HEK293T (cell line): ENCODE data around the gene TADA1.

Source experiments
- CTCF ChIA-PET: fragments of 350-600 bp; formaldehyde crosslinking; extraction: SDS; loops from one replicate; lab custom pipeline; 2021; ENCODE audit warnings: antibody characterized with exemption, inconsistent platforms; lab: Yijun Ruan, JAX
- POLR2A ChIA-PET: fragments of 350-600 bp; formaldehyde crosslinking; extraction: SDS; loops from one replicate; lab custom pipeline; 2020; ENCODE audit warnings: antibody characterized with exemption, inconsistent platforms; lab: Yijun Ruan, JAX
- DNase-seq: peaks from one replicate; pipeline ENCODE4 v3.0.0; 2012; ENCODE audit warnings: mixed read lengths; ENCODE audit errors: extremely low spot score
- ARNT ChIP-seq: fragments of 450-650 bp; IDR thresholded peaks from 2 replicates; pipeline ENCODE4 v1.6.1; 2017; ENCODE audit warnings: mild to moderate bottlenecking
- BHLHE40 ChIP-seq: fragments of 450-650 bp; IDR thresholded peaks from 2 replicates; pipeline ENCODE4 v1.6.1; 2016; ENCODE audit warnings: mild to moderate bottlenecking, moderate library complexity, borderline replicate concordance
- CTBP1 ChIP-seq: fragments of 450-650 bp; IDR thresholded peaks from 2 replicates; pipeline ENCODE4 v1.6.1; 2016; ENCODE audit warnings: borderline replicate concordance
- ELF4 ChIP-seq: fragments of 450-650 bp; IDR thresholded peaks from 2 replicates; pipeline ENCODE4 v1.6.1; 2017; ENCODE audit warnings: antibody characterized with exemption
- FOXA1 ChIP-seq: fragments of 450-650 bp; IDR thresholded peaks from 2 replicates; pipeline ENCODE4 v1.6.1; 2016; ENCODE audit warnings: mild to moderate bottlenecking
- FOXK2 ChIP-seq: fragments of 450-650 bp; IDR thresholded peaks from 2 replicates; pipeline ENCODE4 v1.6.1; 2016; ENCODE audit warnings: mild to moderate bottlenecking
- FOXM1 ChIP-seq: fragments of 450-650 bp; IDR thresholded peaks from 2 replicates; pipeline ENCODE4 v1.6.1; 2017; ENCODE audit warnings: mild to moderate bottlenecking, borderline replicate concordance
- HDGF ChIP-seq: fragments of 450-650 bp; IDR thresholded peaks from 2 replicates; pipeline ENCODE4 v1.6.1; 2017; ENCODE audit warnings: antibody characterized with exemption, borderline replicate concordance
- L3MBTL2 ChIP-seq: fragments of 450-650 bp; conservative IDR thresholded peaks from 2 replicates; pipeline ENCODE4 v1.6.1; 2016; ENCODE audit warnings: mild to moderate bottlenecking
- LEF1 ChIP-seq: fragments of 450-650 bp; IDR thresholded peaks from 2 replicates; pipeline ENCODE4 v1.6.1; 2017; ENCODE audit warnings: mild to moderate bottlenecking, borderline replicate concordance
- NFRKB ChIP-seq: fragments of 450-650 bp; IDR thresholded peaks from 2 replicates; pipeline ENCODE4 v1.6.1; 2016; ENCODE audit warnings: mild to moderate bottlenecking, moderate library complexity
- SP1 ChIP-seq: fragments of 450-650 bp; IDR thresholded peaks from 2 replicates; pipeline ENCODE4 v1.6.1; 2017
- SUZ12 ChIP-seq: fragments of 450-650 bp; IDR thresholded peaks from 2 replicates; pipeline ENCODE4 v1.6.1; 2016; ENCODE audit warnings: mild to moderate bottlenecking
- TARDBP ChIP-seq: fragments of 450-650 bp; IDR thresholded peaks from 2 replicates; pipeline ENCODE4 v1.6.1; 2016
- ZNF384 ChIP-seq: fragments of 450-650 bp; IDR thresholded peaks from 2 replicates; pipeline ENCODE4 v1.6.1; 2016
- TF ChIP-seq, protein P1 (sequence below): fragments of 450-650 bp; IDR thresholded peaks from 2 replicates; pipeline ENCODE4 v1.6.1; 2016

Gene TADA1

DNA sequence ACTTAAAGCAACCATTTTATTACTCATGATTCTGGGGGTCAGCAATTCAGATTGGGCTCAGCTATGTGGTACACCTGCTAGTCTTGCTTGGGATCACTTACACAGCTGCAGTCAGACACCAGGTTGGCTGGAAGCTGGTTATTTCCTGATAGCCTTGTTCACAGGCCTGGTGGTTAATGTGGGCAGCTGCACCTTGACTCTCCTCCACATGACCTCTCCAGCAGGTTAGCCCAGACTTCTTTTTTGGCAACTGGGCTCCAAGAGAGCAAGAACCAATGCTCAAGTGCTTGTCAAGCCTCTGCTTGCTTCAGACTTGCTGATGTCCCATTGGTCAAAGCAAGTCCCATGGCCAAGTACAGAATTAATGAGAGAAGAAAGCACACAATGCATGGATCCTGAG, 48.6 kb downstream of the TADA1 start:
- CTCF ChIA-PET = no interaction called here
- POLR2A ChIA-PET = interaction anchor here (2.7 kb wide), 1 partner anchor 12 kb away, joined by 11 read pairs; the partner anchor contains the start of gene POGK

DNA sequence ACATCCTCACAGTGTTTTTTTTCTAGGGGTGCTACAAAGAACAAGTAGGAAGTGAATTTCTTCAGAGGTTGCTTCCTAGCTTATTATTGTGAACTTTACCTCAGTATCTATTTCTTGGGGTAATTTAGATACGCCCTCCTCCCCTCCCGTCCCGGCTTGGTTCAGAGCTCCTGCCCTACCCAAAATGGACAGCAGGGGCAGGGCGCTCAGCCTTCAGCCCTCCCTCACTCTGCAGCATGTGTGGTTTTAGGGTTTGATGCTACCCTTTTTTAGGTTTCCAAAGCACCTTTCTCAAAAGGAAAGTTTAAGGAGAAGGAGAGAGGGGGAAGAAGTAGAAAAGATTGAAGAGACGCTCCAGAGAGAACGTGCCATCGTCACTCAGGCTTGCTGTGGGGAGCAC, 53.7 kb downstream of the TADA1 start:
- ChIA-PET CTCF (no interaction called here), POLR2A (no interaction called here)
- peak; percentile 49 for DNase-seq
- TF ChIP-seq SUZ12 (no peak), L3MBTL2 (no peak), BHLHE40 (no peak), ELF4 (no peak), FOXM1 (no peak)

More for the DNA sequence above, 48.6 kb downstream of the TADA1 start:
- TF ChIP-seq ZNF384 (no peak), L3MBTL2 (no peak), FOXM1 (no peak), FOXK2 (no peak), FOXA1 (no peak), ARNT (no peak), CTBP1 (no peak), NFRKB (no peak), SP1 (no peak), LEF1 (no peak), ELF4 (no peak), TARDBP (no peak), BHLHE40 (no peak), SUZ12 (no peak)
- DNase-seq = no peak

DNA sequence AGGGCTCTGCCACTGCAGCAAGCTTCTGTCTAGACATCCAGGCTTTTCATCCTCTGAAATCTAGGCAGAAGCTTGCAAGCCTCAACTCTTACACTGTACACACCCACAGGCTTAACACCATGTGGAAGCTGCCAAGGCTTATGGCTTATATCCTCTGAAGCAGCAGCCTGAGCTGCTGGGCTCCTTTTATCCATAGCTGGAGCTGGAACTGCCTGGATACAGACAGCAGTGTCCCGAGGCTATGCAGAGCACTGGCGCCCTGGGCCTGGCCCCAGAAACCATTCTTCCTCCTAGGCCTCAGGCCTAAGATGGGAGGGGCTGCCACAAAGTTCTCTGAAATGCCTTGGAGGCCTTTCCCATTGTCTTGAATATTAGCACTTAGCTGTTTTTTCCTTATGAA, 56.1 kb downstream of the TADA1 start:
- no peak for DNase-seq
- TF ChIP-seq SP1 = no peak
- TF ChIP-seq, protein P1, sequence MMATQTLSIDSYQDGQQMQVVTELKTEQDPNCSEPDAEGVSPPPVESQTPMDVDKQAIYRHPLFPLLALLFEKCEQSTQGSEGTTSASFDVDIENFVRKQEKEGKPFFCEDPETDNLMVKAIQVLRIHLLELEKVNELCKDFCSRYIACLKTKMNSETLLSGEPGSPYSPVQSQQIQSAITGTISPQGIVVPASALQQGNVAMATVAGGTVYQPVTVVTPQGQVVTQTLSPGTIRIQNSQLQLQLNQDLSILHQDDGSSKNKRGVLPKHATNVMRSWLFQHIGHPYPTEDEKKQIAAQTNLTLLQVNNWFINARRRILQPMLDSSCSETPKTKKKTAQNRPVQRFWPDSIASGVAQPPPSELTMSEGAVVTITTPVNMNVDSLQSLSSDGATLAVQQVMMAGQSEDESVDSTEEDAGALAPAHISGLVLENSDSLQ = no peak
- no peak for TF ChIP-seq FOXM1
- no peak for TF ChIP-seq FOXA1
- TF ChIP-seq L3MBTL2 = no peak
- no peak for TF ChIP-seq CTBP1
- TF ChIP-seq FOXK2 = no peak
- no peak for TF ChIP-seq ARNT
- no peak for TF ChIP-seq NFRKB
- no peak for TF ChIP-seq BHLHE40
- no peak for TF ChIP-seq SUZ12
- ChIA-PET CTCF (interaction anchor here (0.8 kb wide), 1 partner anchor 411 kb away, joined by 4 read pairs; no protein-coding TSS in a partner anchor), POLR2A (interaction anchor here (1.4 kb wide), 1 partner anchor 19 kb away, joined by 7 read pairs; the partner anchor contains the start of gene POGK)

DNA sequence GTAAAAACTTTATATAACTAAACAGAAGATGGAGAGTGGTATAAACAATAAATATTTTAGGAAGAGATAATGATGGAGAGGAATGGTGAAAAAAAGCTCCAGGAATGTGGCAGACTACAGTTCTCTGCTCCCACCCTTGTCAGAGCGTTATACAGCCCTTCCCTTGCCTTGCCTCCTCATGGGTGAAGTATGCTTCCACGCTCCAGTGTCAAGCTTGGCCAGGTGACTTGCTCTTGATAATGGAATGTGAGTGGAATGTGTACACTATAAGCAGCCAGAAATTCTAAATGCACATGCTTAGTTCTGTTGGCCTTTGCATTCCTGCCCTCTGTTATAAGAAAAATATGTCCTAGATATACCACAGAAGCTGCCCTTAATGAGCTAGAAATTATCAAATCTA, 61.5 kb downstream of the TADA1 start:
- no peak for DNase-seq
- ChIA-PET POLR2A (interaction anchor here (1.0 kb wide), 1 partner anchor 24 kb away, joined by 4 read pairs; the partner anchor contains the start of gene POGK), CTCF (no interaction called here)
- TF ChIP-seq ZNF384 (no peak), NFRKB (no peak), FOXM1 (no peak), L3MBTL2 (no peak), SUZ12 (no peak), TARDBP (no peak), LEF1 (no peak), CTBP1 (no peak), ARNT (no peak), BHLHE40 (no peak), FOXK2 (no peak), FOXA1 (no peak), SP1 (no peak), ELF4 (no peak), HDGF (no peak)
- TF ChIP-seq, protein P1 = no peak

DNA sequence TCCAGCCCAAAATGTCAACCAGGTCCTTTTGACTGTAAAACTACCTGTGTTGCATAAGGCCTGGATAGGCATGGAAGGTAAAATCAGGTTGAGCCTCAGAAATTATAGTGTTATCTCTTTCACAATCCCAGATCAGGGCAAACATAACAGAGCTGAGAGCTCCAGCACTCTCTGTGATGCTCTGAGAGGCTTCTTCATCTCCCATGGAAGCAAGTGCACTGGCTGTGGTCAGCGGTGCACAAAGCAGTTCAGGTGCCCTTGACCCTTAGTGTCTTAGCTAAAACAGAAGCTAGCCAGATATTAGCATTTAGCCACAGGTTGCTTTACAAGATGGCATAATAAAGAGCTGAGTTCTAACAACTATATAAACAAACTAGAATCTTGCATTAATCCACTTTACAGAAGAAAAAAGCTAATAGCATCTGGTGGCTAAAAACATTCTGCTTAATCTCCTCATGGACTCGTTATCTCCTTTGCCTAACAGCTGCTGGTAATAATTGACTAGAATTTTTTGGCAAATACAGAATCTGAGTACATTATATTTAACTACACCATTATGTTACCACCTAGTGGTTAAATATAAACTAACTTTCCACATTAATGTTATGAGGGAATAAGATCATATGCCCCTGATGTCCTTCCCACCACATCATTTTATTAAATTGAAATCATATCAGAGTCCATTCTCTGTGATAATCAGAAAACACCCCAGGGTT, 62.4 kb downstream of the TADA1 start:
- no peak for TF ChIP-seq HDGF
- no peak for TF ChIP-seq SUZ12
- no peak for TF ChIP-seq FOXK2
- ChIA-PET CTCF (no interaction called here), POLR2A (interaction anchor here (1.0 kb wide), 1 partner anchor 25 kb away, joined by 4 read pairs; the partner anchor contains the start of gene POGK)
- no peak for DNase-seq

DNA sequence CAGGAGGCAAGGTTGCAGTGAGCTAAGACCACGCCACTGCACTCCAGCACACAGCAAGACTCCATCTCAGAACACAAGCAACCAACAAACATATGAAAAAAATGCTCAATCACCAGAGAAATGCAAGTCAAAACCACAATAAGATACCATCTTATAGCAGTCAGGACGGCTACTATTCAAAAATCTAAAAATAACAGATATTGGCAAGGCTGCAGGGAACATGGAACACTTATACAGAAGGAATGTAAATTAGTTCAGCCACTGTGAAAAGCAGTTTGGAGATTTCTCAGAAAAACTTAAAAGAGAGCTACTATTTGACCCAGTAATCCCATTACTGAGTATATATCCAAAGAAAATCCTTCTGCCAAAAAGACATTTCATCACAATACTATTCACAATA, 64.4 kb downstream of the TADA1 start:
- ChIA-PET POLR2A (no interaction called here), CTCF (no interaction called here)
- TF ChIP-seq BHLHE40 (no peak), NFRKB (no peak), HDGF (no peak), CTBP1 (no peak)
- no peak for DNase-seq

DNA sequence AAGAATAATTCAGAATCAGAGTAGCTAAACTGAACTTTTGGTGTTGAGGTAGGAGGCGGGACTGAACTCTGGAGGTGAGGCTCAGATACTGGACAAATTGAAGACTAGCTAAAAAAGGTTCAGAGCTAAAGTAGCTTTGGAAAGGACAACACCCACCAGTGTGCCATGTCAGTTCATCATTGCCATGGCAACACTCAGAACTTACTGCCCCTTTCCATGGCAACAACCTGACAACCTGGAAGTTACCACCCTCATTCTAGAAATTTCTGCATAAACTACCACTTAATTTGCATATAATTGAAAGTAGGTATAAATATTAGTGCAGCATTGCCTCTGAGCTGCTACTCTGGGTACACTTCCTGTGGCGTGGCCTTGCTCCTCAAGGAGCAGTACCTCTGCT, 67.1 kb downstream of the TADA1 start:
- ChIA-PET POLR2A (no interaction called here), CTCF (no interaction called here)
- DNase-seq = no peak
- TF ChIP-seq CTBP1 (no peak), BHLHE40 (no peak), ARNT (no peak), FOXA1 (no peak), SUZ12 (no peak), FOXM1 (no peak), FOXK2 (no peak), L3MBTL2 (no peak), ELF4 (no peak), TARDBP (no peak), SP1 (no peak), HDGF (no peak), LEF1 (no peak), NFRKB (no peak), ZNF384 (no peak)
- TF ChIP-seq, protein P1 = no peak
